TTC549 (cell line): Measurements from ENCODE around the gene COQ7.

ENCODE experiments used
- FAIRE-seq: peaks from 2 replicates; lab custom pipeline; 2012; peaks lifted over from hg19 to GRCh38; lab: Jason Lieb, UNC

COQ7 gene

GRCh38 chr16:19113577-19114358 lies 46.4 kb downstream of the COQ7 start, which contains the start of gene ITPRIPL2:
ITPRIPL2 (plus strand) TSS chr16:19113964; CDS start chr16:19114462, 498 bp downstream.
- FAIRE-seq: no peak

- no peak for FAIRE-seq
Measured at GRCh38 chr16:19114359-19115147, 47.1 kb downstream of the COQ7 start.

- FAIRE-seq: no peak
Measured at GRCh38 chr16:19115148-19116021, 48.0 kb downstream of the COQ7 start.

- FAIRE-seq: no peak
Measured at GRCh38 chr16:19116711-19117449, 49.5 kb downstream of the COQ7 start.

DNA sequence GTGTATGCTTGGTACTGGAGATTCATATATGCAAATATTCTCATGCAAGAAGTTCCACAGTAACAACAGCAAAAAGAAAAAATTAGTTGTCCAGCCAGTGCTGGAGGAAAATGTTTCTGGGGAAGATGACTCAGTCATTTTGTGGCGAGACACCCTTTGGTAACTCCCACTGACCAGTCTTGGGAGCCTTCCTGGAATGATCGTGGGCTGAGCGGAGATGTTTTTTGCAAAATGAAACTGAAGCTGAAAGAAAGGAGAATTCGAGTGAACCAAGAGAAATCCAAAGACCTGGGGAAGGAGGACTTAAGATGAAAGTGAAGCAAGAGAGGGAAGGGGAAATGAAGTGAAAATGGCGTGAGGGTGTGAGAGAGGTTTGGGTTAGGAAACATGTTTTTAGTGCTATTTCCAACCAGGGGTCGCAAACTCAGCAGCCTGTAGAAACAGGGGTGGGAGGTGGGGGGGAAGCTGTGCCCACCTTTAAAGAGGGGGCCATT lies 51.6 kb downstream of the COQ7 start:
- FAIRE-seq: no peak

DNA sequence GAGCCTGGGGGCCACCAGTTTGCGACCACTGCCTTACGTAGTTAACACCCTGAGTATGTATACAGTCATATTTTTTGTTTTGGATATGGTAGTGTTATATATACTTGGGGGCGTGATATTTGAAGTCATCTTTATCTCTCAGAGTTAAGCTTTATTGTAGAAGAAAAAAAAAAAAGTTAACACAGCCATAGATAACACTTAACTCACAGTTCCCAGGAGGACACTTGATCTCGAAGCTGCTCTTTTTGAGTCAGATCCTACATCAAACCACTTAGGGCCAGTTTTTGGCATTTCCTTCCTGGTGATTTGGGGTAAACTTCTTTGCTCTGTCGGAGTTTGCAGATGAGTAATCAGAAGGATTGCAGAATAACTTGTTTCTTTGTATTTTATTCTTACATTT lies 52.1 kb downstream of the COQ7 start:
- FAIRE-seq: no peak

- no peak for FAIRE-seq
Measured at GRCh38 chr16:19123535-19124178, 56.2 kb downstream of the COQ7 start.

- FAIRE-seq: no peak
Measured at GRCh38 chr16:19126300-19126699, 58.9 kb downstream of the COQ7 start.

GRCh38 chr16:19127205-19127604 lies 59.8 kb downstream of the COQ7 start:
- no peak for FAIRE-seq

DNA sequence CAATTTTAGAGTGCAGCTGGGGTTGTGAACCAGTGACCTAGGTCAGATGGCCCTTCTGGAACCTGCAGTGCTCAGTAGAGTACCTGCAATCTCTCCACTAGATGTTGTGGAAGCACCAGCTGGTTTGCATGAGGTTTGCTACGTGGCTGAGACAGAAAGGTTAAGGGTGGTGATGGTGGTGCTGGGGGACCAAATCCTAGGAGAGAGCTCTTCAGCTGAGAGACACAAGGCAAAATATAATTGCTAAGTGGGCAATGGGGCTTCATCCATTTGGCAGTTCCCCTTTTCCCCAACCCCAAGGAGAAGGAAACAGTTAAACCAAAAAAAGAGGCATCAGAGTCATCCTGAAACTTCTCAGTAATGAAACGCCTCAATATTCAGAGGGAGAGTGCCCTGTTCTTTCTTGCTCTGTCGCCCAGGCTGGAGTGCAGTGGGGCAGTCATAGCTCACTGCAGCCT lies 60.3 kb downstream of the COQ7 start:
- FAIRE-seq: no peak

- no peak for FAIRE-seq
Measured at GRCh38 chr16:19128454-19129200, 61.2 kb downstream of the COQ7 start.
